HL-60/S4 treated with phorbol 12-myristate 13-acetate at 8.2 ng/mL for 4 days and 3 days (cell line): ENCODE results near the gene CYB5R3.
"Not testable (repeated sequence)": the region's sequence is repeated elsewhere in the genome, so short reads cannot be mapped to it uniquely, and the experiment has no call there.

Experiments used
- in situ Hi-C: fragments of 300-500 bp; cut with MboI; formaldehyde crosslinking; loops from 2 replicates; pipeline ENCODE4 v1.15.0; 2022; ENCODE audit warnings: low sequenced_read_pairs

The CYB5R3 gene

GRCh38 chr22:42575996-42576574, 73.1 kb downstream of the CYB5R3 start:
- in situ Hi-C loops = not testable (repeated sequence)

- in situ Hi-C loops = not testable (repeated sequence)
These were observed 74.7 kb downstream of the CYB5R3 start for GRCh38 chr22:42574468-42574867.

DNA sequence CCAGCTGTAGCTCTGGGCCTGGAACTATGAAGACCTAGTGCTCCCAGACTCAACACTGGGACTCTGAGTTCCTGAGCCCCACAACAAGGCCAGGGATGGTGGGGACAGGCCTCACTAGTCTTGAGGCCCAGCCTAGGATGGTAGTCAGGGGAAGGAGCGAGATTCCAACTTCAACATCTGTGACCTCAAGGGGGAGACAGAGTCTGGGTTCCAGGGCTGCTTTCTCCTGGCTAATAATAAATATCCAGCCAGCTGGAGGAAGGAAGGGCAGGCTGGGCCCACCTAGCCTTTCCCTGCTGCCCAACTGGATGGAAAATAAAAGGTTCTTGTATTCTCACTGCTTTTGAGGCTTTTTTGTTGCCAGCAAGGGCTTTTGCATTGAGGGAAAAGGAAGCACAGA, 75.1 kb downstream of the CYB5R3 start:
- in situ Hi-C loops = not testable (repeated sequence)

DNA sequence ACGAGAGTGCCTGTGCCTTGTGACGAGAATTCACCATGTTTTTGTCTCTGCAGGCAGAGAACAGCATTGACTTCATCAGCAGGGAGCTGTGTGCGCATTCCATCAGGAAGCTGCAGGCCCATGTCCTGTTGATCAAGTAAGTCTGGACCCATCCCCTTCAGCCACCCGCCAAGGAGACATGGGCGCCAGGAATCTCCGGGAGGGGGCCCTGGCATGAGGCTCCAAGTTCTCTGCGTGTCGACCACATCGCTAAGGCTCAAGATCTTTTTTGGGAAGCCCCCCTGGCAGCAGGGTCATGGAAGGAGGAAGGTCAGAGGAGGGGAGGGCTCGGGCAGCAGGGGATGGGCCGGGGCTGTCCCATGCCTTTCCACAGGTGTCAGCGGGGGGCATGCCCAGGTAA, 78.1 kb downstream of the CYB5R3 start:
- in situ Hi-C loops = not testable (repeated sequence)

DNA sequence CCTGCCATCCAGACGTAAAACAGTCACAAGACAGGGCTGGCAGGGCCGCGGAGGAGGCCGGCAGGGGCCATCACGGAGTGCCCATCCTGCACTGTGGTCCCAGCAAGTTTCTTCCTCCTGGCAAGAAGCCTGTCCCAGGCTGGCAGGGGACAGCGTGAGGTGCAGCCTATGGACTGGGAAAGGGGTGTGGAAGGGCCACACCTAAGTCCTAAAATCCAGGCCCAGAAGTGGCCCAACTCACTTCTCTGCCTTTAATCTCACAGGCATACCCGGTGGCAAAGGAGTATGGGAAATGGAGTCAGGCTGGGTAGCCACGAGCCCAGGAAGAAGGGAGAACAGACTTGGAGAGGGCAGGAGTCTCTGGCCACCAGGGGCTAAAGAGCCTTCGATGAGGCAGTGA, 78.6 kb downstream of the CYB5R3 start:
- in situ Hi-C loops = not testable (repeated sequence)

- in situ Hi-C loops = not testable (repeated sequence)
These were observed 81.2 kb downstream of the CYB5R3 start for GRCh38 chr22:42567950-42568349.
